G401.6 (cell line): ENCODE data around the gene GAK.

Source experiments
- FAIRE-seq: peaks from 2 replicates; lab custom pipeline; 2012; peaks lifted over from hg19 to GRCh38; lab: Jason Lieb, UNC

The GAK gene

GRCh38 chr4:887034-887763 is 44.9 kb downstream of the GAK start:
- FAIRE-seq = no peak

DNA sequence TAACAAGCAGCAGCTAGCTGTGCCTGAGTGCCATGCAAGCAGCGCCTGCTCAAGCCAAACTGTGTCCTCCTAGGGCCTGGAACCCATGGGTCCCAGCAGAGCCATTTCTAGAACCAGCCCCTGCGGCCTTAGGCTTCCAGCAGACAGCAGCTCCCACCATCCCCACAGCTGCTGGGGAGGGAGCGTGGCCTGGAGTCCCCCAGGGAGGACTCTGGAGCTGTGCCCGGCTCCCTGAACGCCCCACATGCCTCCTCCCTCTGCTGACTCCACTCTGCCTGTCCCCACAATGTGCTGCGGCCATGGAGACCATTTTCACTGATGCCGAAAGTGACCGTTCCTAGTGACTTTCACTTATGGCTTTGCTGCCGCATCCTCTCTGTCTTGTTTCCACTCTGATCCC is 45.9 kb downstream of the GAK start:
- FAIRE-seq = no peak

DNA sequence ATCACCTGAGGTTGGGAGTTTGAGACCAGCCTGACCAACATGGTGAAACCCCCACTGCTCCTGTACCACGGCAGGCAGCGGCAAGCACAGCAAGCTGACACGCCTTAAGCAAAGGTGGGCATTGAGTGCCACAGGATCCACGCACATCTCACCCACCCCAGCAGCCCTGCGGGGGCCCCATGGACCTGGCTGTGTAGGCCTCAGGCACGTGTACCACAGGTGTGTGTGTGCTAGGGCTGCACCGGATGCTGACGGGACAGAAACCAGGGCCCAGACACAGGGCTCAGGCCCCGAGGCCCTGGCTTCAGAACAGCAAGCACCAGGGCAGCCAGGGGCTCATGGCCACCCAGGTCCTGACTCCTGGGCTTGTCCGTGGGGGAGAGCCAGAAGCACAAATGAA is 46.8 kb downstream of the GAK start:
- FAIRE-seq = no peak

DNA sequence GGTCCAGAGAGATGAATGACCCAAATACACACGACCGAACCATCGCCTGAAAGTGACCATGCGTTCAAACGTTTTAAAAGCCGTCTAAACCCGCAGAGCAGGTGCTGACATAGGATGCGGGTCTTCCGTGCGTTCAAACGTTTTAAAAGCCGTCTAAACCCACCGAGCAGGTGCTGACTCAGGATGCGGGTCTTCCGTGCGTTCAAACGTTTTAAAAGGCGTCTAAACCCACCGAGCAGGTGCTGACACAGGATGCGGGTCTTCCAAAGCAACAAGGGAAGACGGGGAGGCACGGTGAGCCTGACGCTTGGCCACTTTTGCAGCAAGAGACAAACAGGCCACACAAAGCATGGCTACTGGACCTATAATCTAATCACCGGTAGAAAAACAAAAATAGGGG is 47.2 kb downstream of the GAK start:
- no peak for FAIRE-seq

DNA sequence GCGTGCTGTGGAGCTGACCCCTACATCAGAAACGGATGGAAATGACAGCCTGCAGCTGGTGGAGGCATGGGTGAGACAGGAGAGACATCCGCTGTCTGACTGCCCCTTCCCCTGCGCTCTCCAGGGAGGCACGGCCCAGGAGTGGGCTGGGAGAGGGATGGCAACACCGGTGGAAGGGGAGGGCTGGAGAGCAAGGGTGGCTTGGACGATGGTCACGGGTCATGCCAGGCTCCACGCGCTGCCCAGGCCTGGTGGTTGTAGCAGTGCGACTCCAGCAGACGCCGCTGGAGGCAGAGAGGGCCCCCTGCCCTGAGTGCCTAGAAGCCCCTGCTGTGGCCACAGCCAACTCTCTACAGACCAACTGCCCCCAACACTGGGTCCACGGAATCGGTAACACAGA is 47.9 kb downstream of the GAK start:
- no peak for FAIRE-seq

DNA sequence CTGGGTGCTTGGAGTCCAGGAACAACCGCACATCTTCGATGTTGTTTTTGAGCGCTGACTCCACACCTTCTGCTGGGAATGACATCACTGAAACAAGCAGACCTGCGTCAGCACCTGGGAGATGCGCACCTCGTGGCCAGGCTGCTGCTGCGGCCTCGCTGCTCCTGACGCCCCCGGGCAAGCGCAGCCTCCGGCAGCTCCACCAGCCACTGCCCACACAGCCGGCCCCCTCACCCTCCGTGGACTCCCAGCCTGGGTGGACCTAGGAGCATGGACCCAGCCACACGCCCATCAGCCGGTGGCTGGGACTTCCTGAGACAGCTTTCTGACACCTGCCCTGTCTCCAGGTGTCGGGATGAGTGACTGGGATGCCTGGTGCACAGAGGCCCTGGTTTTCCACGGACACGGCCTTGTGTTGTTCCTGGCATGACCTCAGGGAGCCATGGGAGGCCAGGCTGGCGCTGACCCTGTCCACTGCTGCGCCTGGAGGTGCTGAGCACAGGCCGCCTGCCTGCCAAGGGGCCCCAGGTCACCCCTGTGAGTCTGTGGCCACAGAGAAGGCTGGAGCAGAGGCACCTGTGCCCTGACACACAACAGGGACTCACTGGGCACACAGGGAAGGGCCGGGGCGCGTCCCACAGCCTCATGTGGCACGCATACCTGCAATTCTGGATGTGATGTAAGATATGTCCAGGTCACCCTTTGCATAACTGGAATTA is 48.6 kb downstream of the GAK start:
- FAIRE-seq = no peak

- FAIRE-seq = no peak
Observed at GRCh38 chr4:882646-883045, 49.5 kb downstream of the GAK start.

DNA sequence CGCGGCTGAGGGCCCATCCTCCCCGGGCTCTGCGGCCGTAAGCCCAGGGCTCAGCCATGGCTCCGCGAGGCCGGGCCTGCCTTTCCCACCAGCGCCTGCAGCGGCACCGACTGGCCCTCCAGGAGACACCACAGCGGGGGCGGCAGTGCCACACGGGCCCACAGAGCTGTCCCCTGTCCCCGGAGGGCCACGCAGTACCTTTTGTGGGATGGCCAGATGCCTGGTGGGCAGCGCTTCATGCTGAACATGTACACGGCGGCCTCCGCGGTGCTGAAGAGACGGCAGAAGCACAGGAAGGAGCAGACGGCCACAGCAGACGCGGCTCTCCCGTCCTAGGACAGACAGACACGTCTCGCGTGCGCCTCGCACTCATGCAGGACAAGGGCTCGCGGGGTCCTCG is 50.4 kb downstream of the GAK start:
- FAIRE-seq = no peak

DNA sequence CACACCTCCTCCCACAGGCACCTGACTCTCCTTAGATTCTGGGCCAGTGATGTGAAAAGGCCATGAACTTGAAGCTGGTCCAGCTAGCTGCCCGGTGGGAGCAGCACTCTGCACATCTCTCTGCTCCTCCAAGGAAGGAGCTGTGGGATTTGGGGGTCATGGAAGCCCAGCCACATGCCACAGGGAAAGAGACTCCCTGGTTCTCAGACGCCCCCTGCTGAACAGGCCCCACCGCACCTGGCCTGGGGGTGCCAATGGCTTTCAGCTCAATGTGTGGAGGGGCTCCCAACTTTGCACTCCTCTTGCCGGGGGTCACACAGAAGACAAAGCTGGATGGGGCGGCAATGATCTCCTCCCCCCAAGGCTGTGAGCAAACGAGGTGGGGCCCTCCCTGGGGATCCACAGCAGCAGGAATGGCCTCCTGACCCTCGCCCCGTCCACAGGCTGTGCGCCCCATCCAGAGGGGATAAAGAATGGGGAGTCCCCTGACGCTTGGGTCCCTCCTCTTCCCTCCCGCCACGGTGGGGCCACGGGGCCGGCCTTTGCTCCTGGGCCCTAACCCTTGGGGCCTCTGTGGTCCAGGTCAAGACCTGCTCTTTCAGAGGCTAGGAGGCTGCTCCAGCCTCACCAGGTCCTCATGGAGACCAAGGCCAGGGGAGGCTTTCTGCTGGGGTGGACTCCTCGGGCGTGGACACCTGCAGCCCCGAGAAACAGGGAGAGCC is 51.3 kb downstream of the GAK start:
- FAIRE-seq = no peak

DNA sequence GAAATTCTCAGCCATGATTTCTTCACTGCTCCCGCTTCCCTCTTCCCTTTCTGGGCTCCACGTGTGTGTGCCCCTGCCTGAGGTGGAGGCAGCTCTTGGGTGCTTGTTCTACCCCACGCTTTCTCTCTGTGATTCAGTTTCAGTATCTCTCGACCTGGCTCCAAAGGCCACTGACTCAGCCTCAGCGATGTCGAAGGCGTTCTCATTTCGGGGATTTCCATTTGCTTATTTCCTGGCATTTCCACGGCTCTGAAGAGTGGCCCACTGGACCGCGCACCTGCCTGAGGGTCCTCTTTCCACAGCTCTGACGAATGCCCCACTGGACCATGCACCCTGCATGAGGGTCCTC is 52.4 kb downstream of the GAK start:
- FAIRE-seq = no peak

- FAIRE-seq = no peak
Observed at GRCh38 chr4:878796-879728, 53.1 kb downstream of the GAK start.

DNA sequence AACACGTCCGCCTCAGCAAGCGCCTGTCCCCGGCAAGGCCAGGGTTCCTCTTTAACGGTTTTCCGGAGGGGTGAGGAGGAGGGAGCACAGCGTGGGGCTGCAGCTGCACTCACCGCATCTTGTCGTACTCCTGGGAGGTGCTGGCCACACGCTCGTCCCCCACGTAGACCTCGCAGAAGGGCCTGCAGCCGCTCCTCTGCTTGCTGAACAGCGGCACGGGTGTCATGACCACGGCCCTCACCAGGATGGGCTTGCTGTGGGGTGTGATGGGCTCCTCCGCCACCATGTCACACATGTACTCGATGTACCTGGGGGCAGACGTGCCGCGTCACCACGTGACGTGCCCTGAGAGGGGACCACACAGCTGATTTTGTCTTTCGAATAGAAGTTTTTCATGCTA is 54.6 kb downstream of the GAK start:
- no peak for FAIRE-seq

DNA sequence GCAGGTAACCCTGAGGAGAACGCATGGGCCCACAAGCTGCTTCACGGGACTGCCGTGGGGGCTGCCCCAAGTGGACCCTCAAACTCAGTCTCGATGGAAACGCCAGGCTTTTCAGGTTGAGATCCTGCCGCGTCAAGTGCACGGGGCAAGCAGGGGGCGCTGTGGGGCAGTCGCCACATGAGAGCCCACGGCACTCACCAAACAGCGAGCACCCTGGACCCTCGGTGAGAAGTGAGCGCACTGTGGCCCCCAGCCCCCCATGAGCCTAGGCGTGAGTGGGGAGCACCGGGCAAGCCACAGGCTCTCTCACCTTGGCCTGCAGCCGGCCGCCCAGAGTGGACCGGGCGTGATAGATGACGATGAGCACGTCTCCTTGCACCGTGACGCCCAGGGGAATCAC is 55.3 kb downstream of the GAK start:
- no peak for FAIRE-seq

DNA sequence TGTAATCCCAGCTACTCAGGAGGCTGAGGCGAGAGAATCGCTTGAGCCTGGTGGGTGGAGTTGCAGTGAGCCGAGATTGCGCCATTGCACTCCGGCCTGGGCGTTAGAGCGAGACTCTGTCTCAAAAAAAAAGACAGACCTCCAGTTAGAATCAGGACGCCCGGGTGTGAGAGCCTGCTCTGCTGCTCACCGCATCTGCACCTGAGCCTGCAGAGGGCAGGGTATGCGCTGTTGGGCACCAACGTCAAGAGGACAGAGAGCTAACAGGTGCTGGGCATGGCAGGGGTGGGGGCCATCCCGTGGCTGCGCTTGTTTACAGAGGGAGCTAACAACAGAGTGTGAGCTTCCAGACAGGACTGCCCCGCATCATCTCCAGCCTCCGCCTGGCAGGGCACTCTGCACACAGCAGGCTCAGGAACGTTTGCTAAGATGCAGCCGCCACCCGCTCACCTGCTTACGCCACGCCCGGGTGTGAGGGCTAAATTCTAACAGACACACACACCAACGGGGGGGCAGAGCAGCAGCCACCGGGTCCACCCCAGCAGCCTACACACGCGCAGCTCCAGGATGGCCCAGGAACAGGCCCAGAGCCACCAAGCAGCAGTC is 56.2 kb downstream of the GAK start:
- no peak for FAIRE-seq

DNA sequence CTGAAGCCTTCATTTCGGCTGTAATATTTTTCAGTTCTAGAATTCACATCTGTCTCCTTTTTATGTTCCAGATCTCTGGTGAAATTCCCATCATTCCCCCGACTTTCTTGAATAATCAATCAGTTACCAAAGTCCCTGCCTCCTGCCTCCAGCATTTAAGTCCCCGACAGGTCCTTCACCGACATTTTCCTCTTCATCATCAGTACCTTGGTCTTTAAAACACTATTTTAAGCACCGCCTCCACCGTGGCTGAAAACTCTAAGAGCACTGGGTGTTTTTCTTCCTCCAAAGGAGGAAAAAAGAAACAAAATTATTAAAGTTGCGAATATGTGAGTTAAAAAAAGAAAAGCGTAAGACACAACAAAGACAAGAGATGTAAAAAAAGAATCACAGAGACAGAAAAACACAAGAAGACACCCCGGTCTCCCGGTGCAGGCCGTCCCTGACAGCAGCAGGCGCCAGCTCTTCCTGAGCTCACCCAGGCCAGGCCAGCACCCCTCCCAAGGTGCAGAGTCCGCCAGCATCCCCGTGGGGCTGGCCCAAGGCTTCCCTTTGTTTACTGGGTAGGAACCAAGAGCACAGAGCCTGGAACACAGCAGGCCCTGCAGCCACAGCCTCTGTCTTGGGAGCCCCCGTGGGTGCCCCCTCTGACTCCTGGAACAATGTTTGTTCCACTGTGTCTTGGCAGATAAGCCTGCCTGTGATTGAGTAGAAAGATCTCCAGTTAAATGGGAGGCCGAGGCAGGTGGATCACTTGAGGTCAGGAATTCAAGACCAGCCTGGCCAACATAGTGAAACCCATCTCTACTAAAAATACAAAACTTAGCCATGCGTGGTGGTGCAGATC is 56.9 kb downstream of the GAK start:
- FAIRE-seq = no peak

GRCh38 chr4:874056-874455 is 58.1 kb downstream of the GAK start:
- FAIRE-seq = no peak

DNA sequence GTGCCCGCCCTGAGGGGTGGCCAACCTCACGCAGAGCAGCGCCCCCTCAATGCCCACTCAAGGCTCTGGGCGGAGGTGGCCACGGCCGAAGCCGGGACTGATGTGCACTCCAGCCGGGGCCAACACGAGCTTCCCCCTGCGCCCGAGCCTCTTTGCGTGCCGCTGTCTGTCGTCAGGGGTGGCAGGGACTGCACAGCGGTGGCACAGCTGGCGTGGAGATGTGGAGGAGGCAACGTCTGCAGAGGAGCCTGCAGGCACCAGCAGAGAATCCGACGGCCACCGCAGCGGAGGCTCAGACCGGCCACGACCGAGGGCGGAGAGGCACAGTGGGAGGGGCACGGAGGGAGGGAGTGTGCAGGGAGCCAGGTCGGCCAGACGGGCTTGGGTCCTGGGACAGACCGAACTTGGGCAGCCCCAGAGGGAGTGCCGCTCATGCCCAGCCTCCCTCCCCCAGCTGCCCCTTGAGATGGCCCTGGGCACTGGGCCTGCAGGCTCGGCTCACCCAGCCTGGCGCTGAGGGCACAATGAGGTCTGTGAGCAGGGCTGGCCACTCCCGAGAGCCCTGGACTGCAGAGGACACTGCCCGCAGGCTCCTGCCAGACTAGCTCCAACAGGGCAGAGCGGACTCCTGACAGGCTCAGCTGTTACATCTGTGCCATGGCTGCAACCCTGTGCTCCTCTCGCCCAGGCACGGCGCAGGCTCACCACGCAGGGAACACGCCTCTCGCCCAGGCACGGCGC is 59.7 kb downstream of the GAK start:
- FAIRE-seq = no peak

DNA sequence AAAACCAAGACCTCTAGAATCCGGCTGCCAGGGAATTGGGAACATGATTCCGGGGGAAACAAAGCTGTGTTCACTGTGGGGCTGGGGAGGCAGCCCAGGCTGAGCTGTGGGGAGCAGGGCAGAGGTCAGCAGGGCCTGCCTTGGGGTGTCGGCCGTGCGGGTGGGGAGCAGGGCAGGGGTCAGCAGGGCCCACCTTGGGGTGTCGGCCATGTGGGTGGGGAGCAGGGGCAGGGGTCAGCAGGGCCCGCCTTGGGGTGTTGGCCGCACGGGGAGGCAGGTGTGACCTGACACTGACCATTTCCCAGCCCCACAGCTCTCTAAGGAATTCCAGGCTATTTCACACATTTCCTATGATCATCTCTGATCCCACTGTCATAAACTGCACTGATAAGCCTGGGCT is 60.6 kb downstream of the GAK start:
- no peak for FAIRE-seq

DNA sequence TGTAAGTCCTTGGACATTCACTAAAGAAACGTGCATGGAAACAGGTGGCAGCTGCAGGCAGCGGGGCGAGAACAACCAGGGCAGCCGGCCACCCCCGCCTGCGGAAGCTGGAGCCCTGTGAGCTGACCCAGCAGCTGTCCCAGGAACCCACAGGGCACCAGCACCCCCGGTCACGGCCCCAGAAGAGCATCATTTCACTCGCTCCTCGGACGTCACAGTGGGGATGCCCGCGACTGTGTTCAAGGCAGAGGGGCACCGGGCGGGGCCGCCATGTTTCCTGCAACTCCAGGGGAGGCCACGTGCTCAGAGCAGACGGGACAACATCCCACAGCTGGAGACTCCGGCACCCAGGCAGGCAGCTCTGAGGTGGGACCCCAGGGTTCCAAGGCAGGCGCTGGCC is 61.2 kb downstream of the GAK start:
- no peak for FAIRE-seq

- no peak for FAIRE-seq
Observed at GRCh38 chr4:869776-870175, 62.3 kb downstream of the GAK start.
